AG09309 (cell line): Measurements from ENCODE around the gene HUNK.

ENCODE experiments used
- DNase-seq: peaks from one replicate; pipeline ENCODE4 v3.0.0-alpha.2; 2010; ENCODE audit warnings: low read depth
- H3K4me3 ChIP-seq: 2 replicates; pipeline ENCODE4 v1.5.1; 2011; ENCODE audit warnings: mild to moderate bottlenecking, low read depth, low read length, moderate library complexity; ENCODE audit not compliant: control insufficient read depth
- TF ChIP-seq, protein P1 (sequence below): IDR thresholded peaks from 2 replicates; pipeline ENCODE4 v1.5.1; 2011; ENCODE audit warnings: mild to moderate bottlenecking, low read depth, low read length, inconsistent platforms; ENCODE audit not compliant: insufficient read depth, control insufficient read depth; ENCODE audit errors: missing control alignments

HUNK gene

DNA sequence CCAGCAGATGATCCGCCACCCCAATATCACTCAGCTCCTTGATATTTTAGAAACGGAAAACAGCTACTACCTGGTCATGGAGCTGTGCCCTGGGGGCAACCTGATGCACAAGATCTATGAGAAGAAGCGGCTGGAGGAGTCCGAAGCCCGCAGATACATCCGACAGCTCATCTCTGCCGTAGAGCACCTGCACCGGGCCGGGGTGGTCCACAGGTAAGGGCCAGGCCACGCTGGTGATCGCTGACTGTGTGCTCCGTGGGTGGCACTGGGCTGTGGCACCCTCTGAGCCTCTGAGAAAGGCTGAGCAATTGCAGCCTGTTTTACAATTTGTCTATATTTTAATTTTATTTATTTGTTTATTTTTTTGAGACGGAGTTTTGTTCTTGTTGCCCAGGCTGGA, 51.7 kb downstream of the HUNK start:
- TF ChIP-seq, protein P1, sequence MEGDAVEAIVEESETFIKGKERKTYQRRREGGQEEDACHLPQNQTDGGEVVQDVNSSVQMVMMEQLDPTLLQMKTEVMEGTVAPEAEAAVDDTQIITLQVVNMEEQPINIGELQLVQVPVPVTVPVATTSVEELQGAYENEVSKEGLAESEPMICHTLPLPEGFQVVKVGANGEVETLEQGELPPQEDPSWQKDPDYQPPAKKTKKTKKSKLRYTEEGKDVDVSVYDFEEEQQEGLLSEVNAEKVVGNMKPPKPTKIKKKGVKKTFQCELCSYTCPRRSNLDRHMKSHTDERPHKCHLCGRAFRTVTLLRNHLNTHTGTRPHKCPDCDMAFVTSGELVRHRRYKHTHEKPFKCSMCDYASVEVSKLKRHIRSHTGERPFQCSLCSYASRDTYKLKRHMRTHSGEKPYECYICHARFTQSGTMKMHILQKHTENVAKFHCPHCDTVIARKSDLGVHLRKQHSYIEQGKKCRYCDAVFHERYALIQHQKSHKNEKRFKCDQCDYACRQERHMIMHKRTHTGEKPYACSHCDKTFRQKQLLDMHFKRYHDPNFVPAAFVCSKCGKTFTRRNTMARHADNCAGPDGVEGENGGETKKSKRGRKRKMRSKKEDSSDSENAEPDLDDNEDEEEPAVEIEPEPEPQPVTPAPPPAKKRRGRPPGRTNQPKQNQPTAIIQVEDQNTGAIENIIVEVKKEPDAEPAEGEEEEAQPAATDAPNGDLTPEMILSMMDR, result no peak
- no peak overlapping the region for H3K4me3 ChIP-seq
- DNase-seq, result no peak

DNA sequence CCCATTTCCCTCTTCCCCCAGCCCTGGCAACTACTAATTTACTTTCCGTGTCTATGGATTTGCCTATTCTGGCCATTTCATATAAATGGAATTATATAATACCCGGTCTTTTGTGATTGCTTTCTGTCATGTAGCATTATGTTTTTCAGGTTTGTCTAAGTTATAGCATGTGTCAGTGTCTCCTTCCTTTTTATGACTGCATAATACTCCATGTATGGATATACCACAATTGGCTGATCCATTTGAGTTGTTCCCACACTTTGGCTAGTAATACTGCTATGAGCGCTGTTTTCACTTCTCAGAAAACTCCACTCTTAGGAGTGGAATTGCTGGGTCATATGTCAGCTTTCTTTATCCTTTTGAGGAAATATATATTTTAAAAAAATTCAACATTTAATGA, 53.7 kb downstream of the HUNK start:
- no peak overlapping the region for H3K4me3 ChIP-seq
- DNase-seq, result no peak
- TF ChIP-seq, protein P1, result no peak

DNA sequence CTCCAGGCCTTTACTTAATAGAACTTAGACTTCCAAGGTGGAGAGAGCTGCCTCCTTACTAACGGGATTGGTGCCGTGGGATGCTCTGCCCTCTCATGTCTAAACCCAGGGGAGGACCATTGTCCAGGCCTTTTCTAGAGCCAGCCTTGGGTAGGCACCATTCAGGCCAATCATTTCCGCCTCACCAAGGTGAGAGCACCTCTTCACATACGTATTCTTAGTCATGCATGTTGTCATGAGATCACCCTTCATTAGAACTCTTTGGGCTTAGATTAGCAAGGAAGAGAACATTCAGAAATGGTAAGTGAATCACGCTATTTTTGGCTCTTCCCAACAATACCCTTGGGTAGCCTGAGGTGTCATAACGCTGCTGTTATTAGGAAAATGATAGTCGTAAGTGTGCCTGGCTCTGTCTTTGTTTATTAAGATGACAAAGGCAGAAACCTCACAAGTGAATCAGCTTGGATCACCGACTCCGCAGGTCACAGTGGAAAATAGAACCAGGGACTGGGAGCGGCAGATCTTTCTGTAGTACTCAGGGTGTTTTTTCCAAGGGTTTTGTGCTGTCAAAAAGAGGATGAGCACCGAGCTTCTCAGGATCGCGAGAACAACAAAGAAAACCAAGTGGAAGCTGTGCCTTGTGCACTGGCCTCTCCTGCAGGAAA, 55.0 kb downstream of the HUNK start:
- DNase-seq, result no peak
- TF ChIP-seq, protein P1, result no peak
- no peak overlapping the region for H3K4me3 ChIP-seq

DNA sequence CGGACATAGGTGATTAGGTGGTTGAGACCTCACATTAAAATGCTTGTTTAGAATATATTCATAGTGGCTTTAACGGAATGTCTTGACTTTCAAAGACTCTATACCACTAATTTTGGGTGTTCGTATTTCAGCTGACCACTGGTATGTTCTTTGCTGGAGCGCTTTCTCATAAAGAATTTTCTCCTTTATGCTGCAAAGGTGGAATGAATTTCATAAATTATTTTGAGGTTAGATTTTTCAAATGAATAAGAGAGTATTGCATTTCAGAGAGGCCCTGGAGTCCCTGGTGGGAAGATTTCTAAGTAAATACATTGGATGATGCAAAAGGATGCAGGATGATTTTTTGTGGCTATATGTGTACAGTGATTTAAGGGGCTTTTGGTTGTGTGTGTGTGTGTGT, 55.8 kb downstream of the HUNK start:
- no peak overlapping the region for H3K4me3 ChIP-seq
- TF ChIP-seq, protein P1, result no peak
- no peak for DNase-seq

DNA sequence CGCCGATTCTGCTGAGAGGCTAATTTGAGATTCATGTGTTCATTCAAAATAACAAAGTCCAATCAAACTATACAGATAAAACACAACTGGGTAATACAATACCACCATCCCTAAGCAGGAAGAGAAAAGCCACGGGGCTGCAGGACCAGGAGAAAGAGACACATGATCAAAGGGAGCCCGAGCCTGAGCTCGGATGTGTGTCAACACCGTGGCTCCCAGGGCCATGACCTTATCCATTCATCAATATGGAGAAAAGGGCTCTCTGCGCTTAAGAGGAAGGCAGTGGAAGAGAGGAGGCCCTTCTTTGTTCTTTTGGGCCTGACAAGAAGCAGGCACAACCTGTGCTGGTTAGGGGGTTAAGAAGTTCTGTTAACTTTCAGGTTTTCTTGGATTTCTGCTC, 56.7 kb downstream of the HUNK start:
- TF ChIP-seq, protein P1, result no peak
- DNase-seq, result no peak
- no peak overlapping the region for H3K4me3 ChIP-seq

DNA sequence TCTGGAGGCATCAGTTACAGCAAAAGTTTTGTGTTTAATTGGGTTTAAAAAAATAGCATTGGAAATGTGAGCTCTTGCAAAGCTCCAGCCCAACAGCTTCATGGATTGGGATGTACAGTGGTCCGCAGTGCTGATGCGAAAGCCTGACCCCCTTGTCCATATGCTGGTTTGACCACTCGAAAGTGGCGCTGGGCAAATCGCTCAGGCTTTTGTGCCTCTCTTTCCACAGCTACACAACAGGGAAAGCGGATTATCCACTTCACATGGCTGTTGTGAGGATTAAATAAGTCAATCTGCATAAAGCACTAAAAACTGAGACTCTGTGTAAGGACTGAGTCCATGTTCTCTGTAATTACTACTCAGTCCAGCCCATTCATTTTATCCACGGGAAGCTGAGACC, 57.2 kb downstream of the HUNK start:
- TF ChIP-seq, protein P1, result no peak
- no peak overlapping the region for H3K4me3 ChIP-seq
- no peak for DNase-seq

DNA sequence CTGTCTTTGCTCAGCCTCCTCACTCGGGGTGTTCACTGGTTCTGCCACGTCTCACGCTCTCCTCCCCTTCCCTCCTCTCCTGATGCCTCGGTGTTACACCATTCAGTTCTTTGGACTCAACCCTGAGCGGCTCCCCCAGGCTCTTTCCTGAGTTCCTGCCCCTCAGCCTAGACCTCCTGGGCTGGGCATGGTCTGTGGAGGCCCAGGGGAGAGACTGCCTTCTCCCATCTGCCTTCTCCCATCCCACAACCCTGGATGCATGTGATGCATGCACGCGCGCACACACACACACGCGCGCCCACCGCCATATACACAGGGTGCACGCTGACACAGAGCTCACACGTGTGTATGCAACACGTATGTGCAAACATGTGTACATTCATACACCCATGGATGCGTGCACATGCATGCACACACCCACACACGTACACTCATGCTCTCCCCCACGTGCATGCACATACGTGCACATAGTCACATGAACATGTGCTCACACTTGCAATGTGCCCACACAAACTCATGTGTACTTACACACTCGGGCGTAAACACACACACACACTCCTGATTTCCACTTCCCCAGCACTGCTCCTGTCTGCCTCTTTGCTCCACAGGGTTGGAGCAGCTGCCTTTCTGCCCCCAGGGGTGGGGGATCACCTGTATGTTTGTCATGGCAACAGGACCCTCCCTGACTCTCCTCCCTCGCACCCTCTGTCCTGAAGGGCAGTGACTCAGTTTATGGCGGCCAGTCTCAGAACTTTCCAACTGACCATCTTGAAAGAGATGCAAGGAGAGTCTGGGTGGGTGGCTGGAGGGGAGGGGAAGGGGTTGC, 59.0 kb downstream of the HUNK start:
- no peak for DNase-seq
- H3K4me3 ChIP-seq, result no peak overlapping the region
- TF ChIP-seq, protein P1, result no peak
